ENCODE results near the gene RAB3GAP1.

Gene RAB3GAP1

GRCh38 chr2:135154962-135155361 lies 102.9 kb downstream of the RAB3GAP1 start:
- no peak for TF ChIP-seq ZNF274 (IDR thresholded peaks at IDR 0.05; ENCODE audit: low read depth, low read length)

GRCh38 chr2:135157856-135158255 lies 105.8 kb downstream of the RAB3GAP1 start:
- no peak for TF ChIP-seq ZNF274 (IDR thresholded peaks at IDR 0.05; ENCODE audit: low read depth, low read length)

More at GRCh38 chr2:135154962-135155361, 102.9 kb downstream of the RAB3GAP1 start:
- no peak overlapping the region for H3K4me3 ChIP-seq (ENCODE audit: low read length)

DNA sequence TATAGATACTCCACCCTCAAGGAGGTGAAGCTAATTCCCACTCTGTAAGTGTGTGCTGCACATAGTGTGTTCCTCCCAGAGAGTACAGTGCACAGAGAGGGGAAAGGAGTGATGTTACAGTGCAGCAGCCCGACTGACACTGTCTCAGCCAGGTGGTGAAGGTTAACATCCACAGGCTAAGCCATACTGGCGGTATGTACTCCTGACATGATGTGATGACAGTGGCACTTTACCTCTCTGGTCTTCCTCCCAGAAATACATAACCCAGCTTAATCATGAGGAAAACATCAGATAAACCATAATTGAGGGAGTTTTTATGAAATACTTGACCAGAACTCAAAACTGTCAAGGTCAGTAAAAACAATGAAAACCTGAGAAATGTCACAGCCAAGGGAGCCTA lies 107.1 kb downstream of the RAB3GAP1 start:
- H3K4me3 ChIP-seq (ENCODE audit: low read length) = no peak overlapping the region
- TF ChIP-seq ZNF274 (IDR thresholded peaks at IDR 0.05; ENCODE audit: low read depth, low read length) = no peak

More at GRCh38 chr2:135157856-135158255, 105.8 kb downstream of the RAB3GAP1 start:
- H3K4me3 ChIP-seq (ENCODE audit: low read length) = no peak overlapping the region

- no peak for TF ChIP-seq ZNF274 (IDR thresholded peaks at IDR 0.05; ENCODE audit: low read depth, low read length)
- no peak overlapping the region for H3K4me3 ChIP-seq (ENCODE audit: low read length)
These were observed 110.3 kb downstream of the RAB3GAP1 start for GRCh38 chr2:135162377-135162776.

DNA sequence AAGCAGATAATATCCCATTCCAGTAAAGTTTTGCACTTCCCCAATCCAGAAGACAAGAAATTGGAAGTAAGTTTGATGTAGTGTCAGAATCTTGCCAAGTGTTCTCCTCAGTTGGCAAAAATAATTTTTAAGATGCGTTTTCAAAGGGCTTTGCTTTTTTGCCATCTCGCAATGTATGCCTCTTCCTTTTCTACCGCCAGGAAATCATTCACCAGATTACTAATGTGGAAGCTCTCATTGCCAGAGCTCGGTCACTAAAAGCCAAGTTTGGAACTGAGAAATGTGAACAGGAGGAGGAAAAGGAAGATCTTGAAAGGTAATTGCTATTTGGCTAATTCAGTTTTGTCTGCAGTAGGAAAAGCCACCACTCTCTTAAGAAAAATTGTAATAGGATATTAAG lies 110.7 kb downstream of the RAB3GAP1 start:
- no peak overlapping the region for H3K4me3 ChIP-seq (ENCODE audit: low read length)
- TF ChIP-seq ZNF274 (IDR thresholded peaks at IDR 0.05; ENCODE audit: low read depth, low read length) = no peak

DNA sequence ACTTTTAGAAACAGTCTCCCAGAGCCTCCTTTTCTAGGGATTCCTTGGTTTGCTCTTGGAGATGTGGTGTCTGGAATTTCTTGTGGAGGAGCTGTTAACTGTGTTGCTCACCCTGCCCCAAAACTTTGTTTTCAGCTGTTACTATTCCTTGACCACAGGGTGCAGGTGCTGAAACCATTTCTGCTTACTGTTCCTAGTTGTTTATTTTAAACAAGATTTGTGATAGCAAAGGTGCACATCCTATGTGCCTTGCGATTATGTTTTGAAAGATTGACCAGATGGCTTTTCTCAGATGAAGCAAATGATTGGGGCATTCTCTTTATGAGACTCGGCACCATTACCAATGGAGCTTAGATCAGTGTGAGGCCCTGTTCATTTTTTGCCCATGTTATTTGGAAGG lies 111.2 kb downstream of the RAB3GAP1 start:
- H3K4me3 ChIP-seq (ENCODE audit: low read length) = no peak overlapping the region
- no peak for TF ChIP-seq ZNF274 (IDR thresholded peaks at IDR 0.05; ENCODE audit: low read depth, low read length)

- no peak for TF ChIP-seq ZNF274 (IDR thresholded peaks at IDR 0.05; ENCODE audit: low read depth, low read length)
- no peak overlapping the region for H3K4me3 ChIP-seq (ENCODE audit: low read length)
These were observed 111.8 kb downstream of the RAB3GAP1 start for GRCh38 chr2:135163901-135164300.

GRCh38 chr2:135164431-135164830 lies 112.3 kb downstream of the RAB3GAP1 start:
- TF ChIP-seq ZNF274 (IDR thresholded peaks at IDR 0.05; ENCODE audit: low read depth, low read length) = no peak

GRCh38 chr2:135167273-135167672 lies 115.2 kb downstream of the RAB3GAP1 start:
- H3K4me3 ChIP-seq (ENCODE audit: low read length) = no peak overlapping the region
- TF ChIP-seq ZNF274 (IDR thresholded peaks at IDR 0.05; ENCODE audit: low read depth, low read length) = no peak

More at GRCh38 chr2:135164431-135164830, 112.3 kb downstream of the RAB3GAP1 start:
- no peak overlapping the region for H3K4me3 ChIP-seq (ENCODE audit: low read length)

DNA sequence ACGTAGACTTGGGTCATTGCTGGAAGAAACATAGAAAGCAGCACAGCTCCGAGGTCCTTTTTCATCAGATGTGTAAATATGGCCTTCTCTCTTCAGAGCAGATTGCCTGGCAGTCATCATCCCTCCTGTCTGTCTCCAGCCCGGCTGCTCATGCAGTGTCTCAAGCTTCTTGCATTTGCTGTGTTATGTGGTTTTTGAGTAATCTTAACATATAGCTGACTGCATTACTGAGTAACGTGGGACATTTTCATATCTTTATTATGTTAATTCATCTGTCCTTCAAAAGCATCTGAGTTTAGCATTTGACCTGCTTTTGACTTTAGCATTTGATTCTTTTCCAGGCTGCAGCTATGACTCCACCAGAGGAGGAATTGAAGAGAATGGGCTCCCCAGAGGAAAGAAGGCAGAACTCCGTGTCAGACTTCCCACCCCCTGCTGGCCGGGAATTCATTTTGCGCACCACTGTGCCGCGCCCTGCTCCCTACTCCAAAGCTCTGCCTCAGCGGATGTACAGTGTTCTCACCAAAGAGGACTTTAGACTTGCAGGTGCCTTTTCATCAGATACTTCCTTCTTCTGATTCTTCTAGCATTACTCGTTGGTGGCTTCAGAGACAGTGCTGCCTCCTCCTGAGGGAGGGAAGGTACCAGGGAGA lies 116.2 kb downstream of the RAB3GAP1 start:
- no peak overlapping the region for H3K4me3 ChIP-seq (ENCODE audit: low read length)
- no peak for TF ChIP-seq ZNF274 (IDR thresholded peaks at IDR 0.05; ENCODE audit: low read depth, low read length)

DNA sequence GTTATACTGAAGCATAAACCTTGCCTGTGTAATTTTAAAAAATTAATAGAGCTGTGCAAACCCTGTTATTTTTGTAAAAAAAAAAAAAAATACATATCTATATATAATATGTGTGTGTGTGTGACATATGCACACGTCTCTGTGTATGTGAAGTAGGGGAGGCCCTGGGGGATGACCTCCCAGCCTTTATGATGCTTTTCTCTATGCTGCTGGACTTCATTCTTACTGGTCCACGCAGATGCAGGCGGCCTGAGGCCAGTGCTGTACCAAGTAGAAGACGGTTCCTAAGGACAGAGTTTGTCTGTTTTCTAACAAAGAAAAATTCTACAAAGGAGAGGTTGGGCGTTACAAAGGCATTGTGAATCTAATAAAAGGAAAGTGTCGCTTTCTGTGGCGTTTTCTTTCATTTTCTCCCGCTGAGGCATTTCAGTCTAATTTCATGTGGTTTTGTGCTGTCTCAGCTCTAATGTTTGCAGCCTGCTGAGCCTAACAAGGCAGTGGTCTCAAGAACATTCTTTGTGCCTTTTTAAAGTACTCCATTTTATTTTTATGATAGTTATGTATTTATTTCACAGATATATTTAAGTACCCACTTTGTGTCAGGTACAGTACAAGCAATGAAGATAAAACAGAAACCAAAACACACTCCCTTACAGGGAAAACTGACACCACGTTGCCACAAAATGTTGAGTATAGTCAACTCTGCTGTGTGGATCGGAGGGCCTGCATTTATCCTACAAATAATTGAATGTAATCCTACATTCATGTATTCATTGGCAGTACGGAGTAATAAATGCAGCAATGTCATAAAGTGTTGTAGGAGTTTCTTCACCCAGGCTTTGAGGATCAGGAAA lies 118.0 kb downstream of the RAB3GAP1 start:
- no peak for TF ChIP-seq ZNF274 (IDR thresholded peaks at IDR 0.05; ENCODE audit: low read depth, low read length)

GRCh38 chr2:135174049-135174809 lies 122.1 kb downstream of the RAB3GAP1 start:
- TF ChIP-seq ZNF274 (IDR thresholded peaks at IDR 0.05; ENCODE audit: low read depth, low read length) = no peak
- no peak overlapping the region for H3K4me3 ChIP-seq (ENCODE audit: low read length)

More for the DNA sequence above, 118.0 kb downstream of the RAB3GAP1 start:
- no peak overlapping the region for H3K4me3 ChIP-seq (ENCODE audit: low read length)

DNA sequence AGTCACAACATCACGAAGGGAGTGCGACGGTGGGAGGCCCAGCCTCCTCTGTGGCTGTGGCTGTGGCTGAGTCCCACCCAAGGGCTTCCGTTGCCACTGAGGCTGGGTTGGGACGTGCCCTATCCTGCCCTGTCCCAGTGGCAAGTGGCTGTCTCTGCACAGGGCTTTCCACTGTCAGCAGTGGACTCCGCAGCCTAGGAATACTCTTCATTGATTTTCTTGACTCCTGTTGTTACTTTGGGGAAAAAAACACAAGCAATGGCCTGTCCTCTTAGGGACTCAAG lies 122.7 kb downstream of the RAB3GAP1 start:
- no peak for TF ChIP-seq ZNF274 (IDR thresholded peaks at IDR 0.05; ENCODE audit: low read depth, low read length)
- H3K4me3 ChIP-seq (ENCODE audit: low read length) = no peak overlapping the region

DNA sequence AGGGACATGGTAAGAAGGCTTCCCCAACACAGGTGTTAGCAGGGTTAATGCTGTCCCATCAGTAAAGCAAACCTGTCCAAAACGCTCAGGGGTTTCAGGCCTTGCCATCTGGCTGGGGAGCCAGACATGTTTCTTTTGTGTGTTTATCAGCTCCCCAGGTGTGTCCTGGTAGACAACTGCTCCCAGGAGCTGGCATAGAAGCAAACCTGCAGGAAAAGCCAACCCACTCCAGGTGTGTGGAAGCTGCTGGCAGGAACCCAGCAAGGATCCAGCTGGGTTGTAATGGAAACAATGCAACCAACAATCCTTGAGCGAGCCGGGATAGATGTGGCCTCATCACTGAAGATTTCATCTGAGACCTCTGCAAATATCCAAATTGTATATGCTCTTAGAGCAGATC lies 123.1 kb downstream of the RAB3GAP1 start:
- no peak overlapping the region for H3K4me3 ChIP-seq (ENCODE audit: low read length)
- TF ChIP-seq ZNF274 (IDR thresholded peaks at IDR 0.05; ENCODE audit: low read depth, low read length) = no peak

Data from GM08714 (cell line).